Stimulated activated CD4-positive, alpha-beta T cell treated with anti-CD3 and anti-CD28 coated beads, Interleukin-15, amount 100 ng/mL, for 24 hours (primary cell): ENCODE results near the gene C1orf21.
A peak's percentile ranks its signal among the peaks of the same experiment; 100 is the strongest.
"Not testable (repeated sequence)": the region's sequence is repeated elsewhere in the genome, so short reads cannot be mapped to it uniquely, and the experiment has no call there.

Experiments
- DNase-seq: peaks from one replicate; pipeline ENCODE4 v3.0.0-alpha.2; 2020

C1orf21 gene

DNA sequence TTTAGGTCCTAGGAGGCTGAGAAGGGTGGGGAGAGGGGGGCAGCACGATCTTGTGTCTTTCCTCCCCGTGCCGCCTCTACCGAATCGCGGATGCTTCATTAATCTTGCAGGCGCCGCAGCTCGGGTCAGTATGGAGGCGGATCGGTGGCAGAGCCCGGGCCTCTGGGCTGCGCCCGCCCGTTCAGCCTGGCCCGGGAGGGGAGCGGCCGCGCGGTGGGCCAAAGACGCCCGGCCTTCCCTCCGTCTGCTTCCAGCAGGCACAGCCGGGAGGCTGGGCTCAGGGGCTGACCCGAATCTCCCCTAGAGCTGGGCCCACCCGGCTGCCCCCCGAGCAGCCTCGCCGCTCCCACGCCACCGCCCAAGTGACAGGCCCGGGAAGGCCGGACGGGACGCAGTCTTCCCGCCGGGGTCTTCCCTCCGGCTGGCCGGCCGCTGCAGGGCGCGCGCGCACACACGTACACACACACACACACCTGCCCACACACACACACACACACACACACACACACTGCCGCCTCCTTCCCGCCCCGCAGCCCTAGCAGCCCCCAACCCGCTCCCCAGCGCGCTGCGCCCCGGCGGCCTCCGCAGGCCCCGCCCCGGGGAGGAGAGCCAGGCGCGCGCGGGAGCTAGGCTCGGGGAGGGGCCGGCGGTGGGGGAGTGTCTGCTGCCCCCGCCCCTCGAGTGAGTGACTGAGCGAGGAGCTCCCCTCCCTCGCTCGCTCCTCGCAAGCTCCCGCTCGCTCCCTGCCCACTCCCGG lies at the start of gene C1orf21:
Gene C1orf21 (plus strand): TSS at position 718 of the 757 bp plus-strand sequence. CDS start 90,481 bp downstream, outside the sequence.
- peak; percentile 87 for DNase-seq

DNA sequence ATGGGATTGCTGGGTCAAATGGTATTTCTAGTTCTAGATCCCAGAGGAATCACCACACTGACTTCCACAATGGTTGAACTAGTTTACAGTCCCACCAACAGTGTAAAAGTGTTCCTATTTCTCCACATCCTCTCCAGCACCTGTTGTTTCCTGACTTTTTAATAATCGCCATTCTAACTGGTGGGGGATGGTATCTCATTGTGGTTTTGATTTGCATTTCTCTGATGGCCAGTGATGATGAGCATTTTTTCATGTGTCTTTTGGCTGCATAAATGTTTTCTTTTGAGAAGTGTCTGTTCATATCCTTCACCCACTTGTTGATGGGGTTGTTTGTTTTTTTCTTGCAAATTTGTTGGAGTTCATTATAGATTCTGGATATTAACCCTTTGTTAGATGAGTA lies 49.0 kb upstream of the C1orf21 start:
- DNase-seq: not testable (repeated sequence)

DNA sequence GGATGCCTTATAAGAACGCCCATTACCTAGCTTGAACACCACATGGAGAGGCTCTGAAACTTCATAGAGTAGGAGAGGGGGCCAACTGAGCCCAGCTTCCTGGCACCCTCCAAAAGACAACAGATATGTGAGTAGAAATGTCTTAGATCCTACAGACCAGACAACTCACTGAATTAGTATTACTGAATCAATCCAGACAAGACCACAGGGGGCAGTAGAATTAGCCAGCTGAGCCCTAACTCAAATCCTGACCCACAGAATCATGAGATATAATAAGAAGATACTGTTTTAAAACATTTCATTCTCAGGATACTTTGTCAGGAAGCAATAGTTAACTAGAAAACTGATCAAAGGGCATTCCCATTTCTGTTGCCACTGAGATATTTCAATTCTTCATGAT lies 45.8 kb upstream of the C1orf21 start:
- DNase-seq: no peak

GRCh38 chr1:184350573-184350972 lies 36.3 kb upstream of the C1orf21 start:
- no peak for DNase-seq

GRCh38 chr1:184351416-184351975 lies 35.3 kb upstream of the C1orf21 start:
- no peak for DNase-seq

GRCh38 chr1:184352776-184353175 lies 34.1 kb upstream of the C1orf21 start:
- no peak for DNase-seq

- no peak for DNase-seq
Observed at GRCh38 chr1:184354719-184355118, 32.1 kb upstream of the C1orf21 start.

DNA sequence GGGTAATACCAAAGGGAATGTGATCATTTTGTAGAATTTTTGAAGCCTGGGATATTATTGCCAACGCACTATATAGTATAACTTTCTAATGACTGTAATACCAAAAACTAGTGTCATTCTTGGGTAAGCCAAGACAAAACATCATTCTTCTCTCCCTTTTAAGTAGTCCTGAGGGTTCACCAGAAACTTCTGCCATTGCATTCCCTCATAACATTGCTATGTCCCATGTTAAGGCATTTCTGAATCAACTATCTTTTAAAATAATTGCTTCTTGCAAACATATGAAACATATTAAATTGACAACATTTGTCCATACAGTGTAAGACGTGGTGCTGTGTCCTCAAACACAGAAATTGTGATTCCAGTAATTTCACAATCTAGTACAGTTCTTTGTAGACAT lies 29.9 kb upstream of the C1orf21 start:
- DNase-seq: no peak

DNA sequence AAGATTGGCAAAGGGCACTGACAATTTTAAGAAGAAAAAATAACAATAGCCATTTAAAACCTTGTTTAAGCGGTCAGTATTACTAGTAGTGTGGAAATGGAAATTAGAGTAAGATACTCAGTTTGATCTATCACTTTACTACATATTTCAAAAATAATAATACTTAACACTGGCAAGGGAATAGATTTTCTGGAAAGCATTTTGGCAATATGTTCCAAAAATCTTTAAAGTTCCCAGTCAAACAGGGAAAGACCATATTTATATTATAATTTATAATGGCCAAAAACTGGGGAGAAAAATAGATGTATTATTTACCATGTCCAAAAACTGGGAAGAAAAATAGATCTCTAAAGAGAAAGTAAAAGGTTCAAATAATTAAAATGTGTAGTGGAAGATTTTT lies 28.6 kb upstream of the C1orf21 start:
- no peak for DNase-seq

DNA sequence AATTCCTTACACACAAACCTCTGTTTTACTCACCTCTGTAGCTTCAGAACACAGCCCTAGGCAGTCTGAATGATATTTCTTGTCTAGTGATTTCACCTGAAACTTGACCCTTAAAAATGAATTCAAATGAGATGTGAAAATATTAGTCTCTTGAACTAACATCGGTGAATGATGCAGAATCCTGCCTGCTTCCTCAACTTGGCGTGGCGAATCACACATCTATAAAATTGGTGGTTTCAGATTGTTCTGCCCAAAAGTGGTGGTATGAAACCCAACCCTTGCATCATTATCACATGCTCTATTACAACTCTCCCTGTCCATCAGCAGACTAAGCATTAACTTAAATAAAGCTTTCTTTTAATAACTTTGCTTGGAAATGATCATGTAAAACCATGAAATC lies 26.9 kb upstream of the C1orf21 start:
- no peak for DNase-seq

DNA sequence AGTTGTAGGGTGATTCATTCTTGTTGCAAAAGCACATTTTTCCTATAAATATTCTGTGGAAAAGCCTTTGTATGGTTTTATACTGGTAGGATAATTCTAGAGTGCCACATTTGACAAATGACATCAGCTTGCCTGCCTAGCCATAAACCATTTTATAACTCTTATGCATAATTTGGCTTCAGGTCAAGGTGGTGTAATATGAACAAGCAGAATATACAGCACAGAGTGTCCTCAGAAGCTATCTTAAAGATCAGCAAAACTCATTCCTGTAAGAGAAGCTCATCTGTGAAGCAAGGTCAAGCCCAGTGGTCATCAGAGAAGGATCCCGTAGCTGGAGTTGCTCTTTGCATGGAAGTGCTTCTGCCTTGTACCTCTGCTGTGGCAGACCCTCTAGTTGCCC lies 24.0 kb upstream of the C1orf21 start:
- no peak for DNase-seq

DNA sequence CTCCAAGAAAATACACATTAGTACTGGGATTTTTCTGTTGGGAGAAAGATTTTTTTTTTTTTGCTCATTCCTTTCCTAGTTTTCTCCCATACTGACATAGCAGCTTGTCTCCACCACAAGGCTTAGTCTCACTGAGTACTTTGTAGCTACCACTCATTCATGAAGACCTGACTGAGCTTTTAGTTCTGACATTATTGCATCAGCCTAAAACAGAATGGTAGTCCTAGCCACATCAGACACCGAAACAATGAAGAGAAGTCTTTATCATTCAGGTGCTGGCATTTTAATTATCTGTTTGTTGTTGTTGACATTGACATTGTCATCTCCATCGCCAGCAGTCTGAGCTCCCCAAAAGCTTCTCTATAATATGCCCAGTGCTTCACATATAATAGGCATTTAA lies 21.1 kb upstream of the C1orf21 start:
- DNase-seq: no peak

DNA sequence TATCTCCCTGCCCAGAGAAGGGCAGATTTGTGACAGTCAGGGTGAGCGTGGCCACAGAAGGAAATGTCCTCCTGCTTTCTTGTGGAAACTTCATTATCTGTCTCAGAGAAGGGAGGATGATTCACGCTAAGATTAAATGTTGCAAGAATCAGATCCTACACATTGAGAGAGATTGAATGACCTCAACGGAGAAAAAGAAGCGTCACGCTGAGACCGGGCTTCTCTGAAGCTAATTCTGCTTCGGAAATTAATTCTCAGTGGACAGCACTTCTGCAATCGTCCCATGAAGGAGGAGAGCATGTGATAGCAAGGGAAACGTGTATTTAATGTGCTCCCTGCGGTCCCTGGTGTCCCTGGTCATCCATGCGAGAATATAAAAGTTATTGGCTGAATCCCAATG lies 19.8 kb upstream of the C1orf21 start:
- no peak for DNase-seq

GRCh38 chr1:184367427-184368038 lies 19.3 kb upstream of the C1orf21 start:
- DNase-seq: no peak

DNA sequence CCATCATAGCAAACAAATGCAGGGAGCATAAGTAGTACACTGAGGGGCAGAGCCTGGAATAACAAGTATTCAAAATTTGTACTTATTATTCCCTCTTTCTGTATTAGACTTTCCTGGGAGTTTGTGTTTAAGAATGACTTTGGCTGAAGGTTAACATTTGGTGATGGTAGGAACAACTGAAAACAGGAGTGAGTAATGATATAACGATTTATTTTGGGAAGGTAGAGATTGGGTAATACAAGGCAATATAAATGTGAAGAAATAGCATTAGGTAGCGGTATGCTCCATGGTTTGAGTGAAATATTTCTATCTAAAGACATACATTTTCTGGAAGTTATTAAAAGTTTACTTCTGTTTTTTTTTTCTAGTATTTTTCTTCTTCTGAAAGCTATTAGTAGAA lies 18.5 kb upstream of the C1orf21 start:
- DNase-seq: no peak

DNA sequence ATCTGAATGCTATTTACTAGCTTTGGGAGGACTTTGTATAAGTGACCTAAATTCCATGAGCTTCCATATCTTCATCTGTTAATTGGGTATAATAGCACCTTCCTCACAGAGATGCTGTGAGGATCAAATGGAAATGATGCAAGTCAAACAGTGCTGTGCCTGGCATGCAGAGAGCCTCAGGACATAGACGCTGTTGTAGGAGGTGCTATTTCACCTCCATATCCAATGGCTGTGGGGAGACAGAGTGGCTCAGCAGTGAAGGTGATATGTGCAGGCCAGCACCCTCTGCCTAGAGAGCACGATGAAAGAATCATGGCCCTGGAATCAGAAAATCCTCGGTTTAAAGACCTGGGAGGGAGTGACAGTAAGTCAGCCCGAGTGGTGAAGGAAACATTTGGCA lies 16.0 kb upstream of the C1orf21 start:
- DNase-seq: no peak

- no peak for DNase-seq
Observed at GRCh38 chr1:184373155-184373554, 13.7 kb upstream of the C1orf21 start.

DNA sequence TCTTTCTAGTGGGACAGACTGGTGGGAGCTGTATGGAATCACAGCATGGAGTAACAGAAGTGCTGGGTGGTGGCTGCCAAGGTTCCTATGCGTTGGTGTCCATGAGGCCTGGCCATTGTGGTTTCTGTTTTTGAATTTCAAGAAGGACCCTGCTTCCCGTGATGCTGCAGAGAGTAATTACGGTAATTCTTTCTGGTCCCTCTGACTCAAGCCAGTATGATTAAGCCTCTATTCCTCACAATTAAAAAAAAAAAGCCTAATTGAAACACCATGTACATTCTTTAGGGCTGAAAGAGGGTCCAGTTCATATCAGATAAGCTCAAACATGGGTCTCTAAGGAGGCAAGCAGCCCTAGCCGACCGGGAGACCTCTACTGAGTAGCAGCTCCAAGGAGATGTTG lies 10.5 kb upstream of the C1orf21 start:
- DNase-seq: no peak

DNA sequence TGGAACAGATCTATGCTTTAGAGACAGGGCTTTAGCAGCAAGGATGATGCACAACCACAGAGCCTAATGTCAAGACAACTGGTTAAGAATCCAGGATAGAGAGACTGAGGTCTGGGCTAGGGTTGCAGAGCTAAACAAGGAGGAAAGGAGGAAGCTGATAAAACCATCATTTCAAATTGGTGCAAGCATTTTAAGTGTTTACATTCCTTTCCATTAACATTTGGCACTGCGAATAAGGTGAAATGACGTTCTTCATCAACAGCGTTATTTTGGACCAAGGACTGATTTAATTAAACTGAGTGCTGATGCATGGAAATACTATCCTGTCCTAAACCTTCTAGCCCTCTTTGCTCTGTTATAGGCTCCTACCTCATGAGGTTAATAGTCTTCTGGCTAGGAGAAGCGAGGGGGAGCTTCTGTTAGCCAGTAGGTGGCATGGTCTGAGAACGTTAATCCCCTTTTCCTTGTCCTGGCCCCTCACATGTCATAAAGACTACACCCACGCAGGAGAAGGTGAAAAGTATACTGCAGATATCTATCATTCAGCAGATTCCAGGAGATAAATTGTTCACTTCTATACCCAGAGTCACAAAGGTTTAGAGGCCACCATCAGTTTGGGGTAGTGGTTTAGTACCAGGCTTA lies 7.6 kb upstream of the C1orf21 start:
- DNase-seq: no peak

GRCh38 chr1:184380468-184380867 lies 6.4 kb upstream of the C1orf21 start:
- no peak for DNase-seq

DNA sequence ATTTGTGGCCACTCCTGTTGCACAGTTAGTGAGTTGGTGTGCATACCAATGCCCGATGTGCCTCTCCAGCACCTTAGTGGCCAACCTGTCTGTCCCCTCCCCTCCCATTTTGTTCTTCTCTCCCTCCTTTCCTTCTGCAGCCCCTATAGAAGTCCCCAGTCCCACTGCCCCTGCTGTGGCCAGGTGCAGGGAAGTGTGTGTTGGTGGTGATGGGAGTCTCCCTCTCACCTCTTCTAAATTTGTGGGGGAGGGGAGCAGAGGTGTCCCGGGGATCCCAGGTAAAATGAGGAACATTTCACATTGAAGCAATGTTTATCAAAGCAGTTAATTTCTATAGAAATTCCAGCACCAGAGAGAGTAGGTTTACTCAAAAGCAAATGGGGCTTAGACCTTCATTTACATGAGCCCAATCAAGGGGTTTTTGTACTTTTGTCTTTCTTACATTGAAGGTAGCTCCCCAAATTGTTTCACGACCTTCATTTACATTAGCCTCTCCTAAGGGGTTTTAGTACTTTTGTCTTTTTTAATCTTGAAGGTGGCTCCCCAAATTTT lies 3.0 kb upstream of the C1orf21 start:
- no peak for DNase-seq

DNA sequence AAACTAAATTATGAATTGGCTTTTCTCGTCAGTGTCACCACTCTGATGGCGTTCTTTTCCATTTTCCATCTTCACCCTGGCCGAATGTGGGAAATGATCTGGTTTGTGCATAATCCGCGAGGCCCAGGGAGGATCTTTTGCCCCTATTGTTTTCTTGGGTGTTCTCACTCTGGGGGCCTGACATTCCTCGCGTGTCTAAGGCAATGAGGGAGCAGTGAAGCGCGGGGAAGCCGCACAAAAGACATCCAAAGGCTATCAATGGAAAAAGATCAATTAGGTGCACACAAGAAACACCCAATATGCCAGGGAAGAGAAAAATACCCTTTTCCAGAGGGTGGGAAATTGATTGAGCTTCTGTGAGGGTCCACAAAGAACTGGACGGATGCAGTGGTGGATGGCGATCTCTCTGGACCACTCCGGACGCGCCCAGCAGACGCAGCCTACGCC lies 941 bp upstream of the C1orf21 start:
- no peak for DNase-seq

- DNase-seq: no peak
Observed at GRCh38 chr1:184387069-184387475, 243 bp downstream of the C1orf21 start.
